ENCODE data around the gene ITGA3. TPM values are rescaled to one million over a fixed set of nuclear protein-coding genes. Genes with fewer than 3 reads are reported as not detected.
"Not testable (repeated sequence)": the region's sequence is repeated elsewhere in the genome, so short reads cannot be mapped to it uniquely, and the experiment has no call there.

ITGA3 gene
- total RNA-seq, 1 experiment from 2014 or later, result 14.7 TPM

DNA sequence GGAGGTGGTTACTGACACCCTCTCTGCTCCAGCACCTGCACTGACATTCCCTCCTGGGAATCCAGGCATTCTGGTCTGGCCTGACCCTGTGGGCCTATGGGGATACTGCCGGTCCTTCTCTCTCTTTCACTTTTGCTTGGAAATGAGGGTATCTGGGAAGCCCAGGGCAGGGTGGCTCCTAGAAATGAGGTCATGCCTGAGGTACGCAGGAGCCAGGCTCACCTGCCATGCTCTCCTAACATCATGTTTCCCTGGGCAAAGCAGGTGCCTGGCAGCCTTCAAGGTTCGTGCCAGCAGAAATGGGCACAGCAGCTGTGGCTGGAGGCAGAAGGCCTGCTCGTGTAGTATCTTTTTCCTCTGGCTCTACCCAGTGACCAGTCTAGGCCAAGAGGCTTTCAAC, 3.3 kb downstream of the ITGA3 start:
- H3K36me3 ChIP-seq (ENCODE audit: control insufficient read depth, insufficient read depth, low read length), result no peaks in the 10 kb centered on the region
- Mint-ChIP-seq H3K4me1 (ENCODE audit: low read depth, unreplicated experiment) (peaks cover 7% of the 10 kb centered on the region), H3K4me3 (ENCODE audit: unreplicated experiment) (no peak overlapping the region), H3K27me3 (ENCODE audit: insufficient read depth, unreplicated experiment) (no peaks in the 10 kb centered on the region), H3K36me3 (ENCODE audit: insufficient read depth, unreplicated experiment) (peaks cover 6% of the 10 kb centered on the region), H3K27ac (ENCODE audit: unreplicated experiment) (no peak overlapping the region), H3K9me3 (ENCODE audit: unreplicated experiment) (no peaks in the 10 kb centered on the region)
- POLR2A ChIA-PET, result no interaction called here
- no peak for DNase-seq
- H3K9me3 ChIP-seq, result no peaks in the 10 kb centered on the region
- H3K27me3 ChIP-seq (replicated peaks; ENCODE audit: control insufficient read depth, insufficient read depth, low read length), result no peaks in the 10 kb centered on the region
- intact Hi-C loops (cut with micrococcal nuclease; ENCODE audit: unreplicated experiment), result no loop called here
- H3K4me1 ChIP-seq, result peaks cover 17% of the 10 kb centered on the region
- no TSS peak for BruUV-seq (replicated peaks)
- TF ChIP-seq, protein P1, sequence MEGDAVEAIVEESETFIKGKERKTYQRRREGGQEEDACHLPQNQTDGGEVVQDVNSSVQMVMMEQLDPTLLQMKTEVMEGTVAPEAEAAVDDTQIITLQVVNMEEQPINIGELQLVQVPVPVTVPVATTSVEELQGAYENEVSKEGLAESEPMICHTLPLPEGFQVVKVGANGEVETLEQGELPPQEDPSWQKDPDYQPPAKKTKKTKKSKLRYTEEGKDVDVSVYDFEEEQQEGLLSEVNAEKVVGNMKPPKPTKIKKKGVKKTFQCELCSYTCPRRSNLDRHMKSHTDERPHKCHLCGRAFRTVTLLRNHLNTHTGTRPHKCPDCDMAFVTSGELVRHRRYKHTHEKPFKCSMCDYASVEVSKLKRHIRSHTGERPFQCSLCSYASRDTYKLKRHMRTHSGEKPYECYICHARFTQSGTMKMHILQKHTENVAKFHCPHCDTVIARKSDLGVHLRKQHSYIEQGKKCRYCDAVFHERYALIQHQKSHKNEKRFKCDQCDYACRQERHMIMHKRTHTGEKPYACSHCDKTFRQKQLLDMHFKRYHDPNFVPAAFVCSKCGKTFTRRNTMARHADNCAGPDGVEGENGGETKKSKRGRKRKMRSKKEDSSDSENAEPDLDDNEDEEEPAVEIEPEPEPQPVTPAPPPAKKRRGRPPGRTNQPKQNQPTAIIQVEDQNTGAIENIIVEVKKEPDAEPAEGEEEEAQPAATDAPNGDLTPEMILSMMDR (IDR thresholded peaks at IDR 0.05; ENCODE audit: insufficient read depth in 1 of 2, low read depth in 1 of 2, low read length in 1 of 2, severe bottlenecking in 1 of 2, unreplicated experiment in 1 of 2), result no peak
- CTCF ChIA-PET, result no interaction called here
- no peak overlapping the region for H3K4me3 ChIP-seq (ENCODE audit: low read depth, low read length)

DNA sequence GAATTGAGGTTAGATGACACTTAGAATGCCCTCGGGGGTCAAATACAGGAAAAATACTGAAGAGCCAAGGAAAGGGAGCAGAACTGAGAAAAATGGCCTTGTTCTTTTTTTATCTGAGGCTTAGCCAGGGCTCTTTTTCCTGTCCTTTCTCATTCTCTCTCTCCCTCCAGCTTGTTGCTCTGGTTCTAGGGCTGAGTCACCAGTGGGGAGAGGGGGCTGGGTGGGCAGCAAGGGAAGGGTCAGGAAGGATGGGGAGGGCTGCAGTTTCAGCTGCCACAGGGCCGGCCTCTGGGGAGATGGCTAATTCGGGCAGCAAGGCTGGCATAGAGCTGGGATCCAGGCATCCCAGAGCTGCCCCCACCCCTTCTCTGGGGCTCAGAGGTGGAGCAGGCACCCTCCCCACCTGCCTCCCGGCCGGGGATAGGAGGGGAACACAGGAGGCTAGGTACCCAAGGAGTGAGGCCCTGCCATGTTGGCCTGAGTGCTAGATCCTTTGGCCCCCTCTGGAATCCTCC, 3.9 kb downstream of the ITGA3 start:
- Histone ChIP-seq H3K27me3 (replicated peaks; ENCODE audit: control insufficient read depth, insufficient read depth, low read length) (no peaks in the 10 kb centered on the region), H3K9me3 (no peaks in the 10 kb centered on the region), H3K4me3 (ENCODE audit: low read depth, low read length) (no peak overlapping the region), H3K4me1 (peaks cover 15% of the 10 kb centered on the region), H3K36me3 (ENCODE audit: control insufficient read depth, insufficient read depth, low read length) (no peaks in the 10 kb centered on the region)
- Mint-ChIP-seq H3K4me1 (ENCODE audit: low read depth, unreplicated experiment) (peaks cover 7% of the 10 kb centered on the region), H3K9me3 (ENCODE audit: unreplicated experiment) (no peaks in the 10 kb centered on the region), H3K4me3 (ENCODE audit: unreplicated experiment) (no peak overlapping the region), H3K36me3 (ENCODE audit: insufficient read depth, unreplicated experiment) (peaks cover 6% of the 10 kb centered on the region), H3K27ac (ENCODE audit: unreplicated experiment) (no peak overlapping the region), H3K27me3 (ENCODE audit: insufficient read depth, unreplicated experiment) (no peaks in the 10 kb centered on the region)
- no peak for DNase-seq
- TF ChIP-seq, protein P1 (IDR thresholded peaks at IDR 0.05; ENCODE audit: insufficient read depth in 1 of 2, low read depth in 1 of 2, low read length in 1 of 2, severe bottlenecking in 1 of 2, unreplicated experiment in 1 of 2), result no peak
- no TSS peak for BruUV-seq (replicated peaks)
- intact Hi-C loops (cut with micrococcal nuclease; ENCODE audit: unreplicated experiment), result no loop called here
- POLR2A ChIA-PET, result no interaction called here
- CTCF ChIA-PET, result no interaction called here

DNA sequence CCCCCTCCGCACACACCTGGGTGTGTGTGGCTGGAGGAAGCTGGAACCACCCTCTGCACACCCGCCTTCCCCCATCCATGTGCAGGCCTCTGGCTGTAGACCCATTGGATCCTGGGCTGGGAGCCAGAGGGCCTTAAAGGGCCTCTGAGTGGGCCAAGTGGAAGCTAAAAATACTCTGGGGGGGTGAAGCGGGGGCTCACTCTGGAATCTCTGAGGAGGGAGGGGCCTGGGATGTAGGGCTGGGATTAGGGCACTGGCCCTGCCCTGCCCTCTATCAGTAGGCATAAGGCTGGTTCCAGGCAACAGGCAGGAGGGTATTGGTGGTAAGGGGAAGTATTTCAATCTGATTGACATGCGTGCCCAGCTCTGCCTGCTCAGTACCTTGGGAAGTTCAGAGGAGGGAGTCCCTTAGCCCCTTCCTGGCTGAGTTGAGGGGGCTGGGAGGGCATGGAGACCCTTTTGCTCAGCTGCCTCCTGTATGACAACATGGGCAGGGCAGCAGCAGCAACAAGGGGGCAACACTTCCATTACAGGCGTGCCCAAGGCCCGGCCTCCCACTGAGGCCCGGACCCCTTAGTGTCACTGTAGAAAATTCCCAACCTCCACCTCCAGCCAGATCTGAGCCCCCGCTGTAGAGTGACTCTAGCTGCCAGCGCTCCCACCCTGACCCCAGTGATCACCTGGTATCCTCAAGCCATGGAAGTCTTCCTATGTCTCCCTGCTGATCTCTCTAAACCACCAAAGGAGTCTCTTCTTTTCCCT, 5.2 kb downstream of the ITGA3 start:
- TF ChIP-seq, protein P1 (IDR thresholded peaks at IDR 0.05; ENCODE audit: insufficient read depth in 1 of 2, low read depth in 1 of 2, low read length in 1 of 2, severe bottlenecking in 1 of 2, unreplicated experiment in 1 of 2), result no peak
- H3K4me1 Mint-ChIP-seq (ENCODE audit: low read depth, unreplicated experiment), result peaks cover 7% of the 10 kb centered on the region
- peaks cover 6% of the 10 kb centered on the region for H3K36me3 Mint-ChIP-seq (ENCODE audit: insufficient read depth, unreplicated experiment)
- no TSS peak for BruUV-seq (replicated peaks)
- ChIA-PET CTCF (no interaction called here), POLR2A (no interaction called here)
- H3K4me3 ChIP-seq (ENCODE audit: low read depth, low read length), result no peak overlapping the region
- H3K27ac Mint-ChIP-seq (ENCODE audit: unreplicated experiment), result no peak overlapping the region
- no peaks in the 10 kb centered on the region for H3K27me3 ChIP-seq (replicated peaks; ENCODE audit: control insufficient read depth, insufficient read depth, low read length)
- no peaks in the 10 kb centered on the region for H3K9me3 Mint-ChIP-seq (ENCODE audit: unreplicated experiment)
- no peaks in the 10 kb centered on the region for H3K36me3 ChIP-seq (ENCODE audit: control insufficient read depth, insufficient read depth, low read length)
- DNase-seq, result no peak
- no peak overlapping the region for H3K4me3 Mint-ChIP-seq (ENCODE audit: unreplicated experiment)
- H3K27me3 Mint-ChIP-seq (ENCODE audit: insufficient read depth, unreplicated experiment), result no peaks in the 10 kb centered on the region
- H3K9me3 ChIP-seq, result no peaks in the 10 kb centered on the region
- intact Hi-C loops (cut with micrococcal nuclease; ENCODE audit: unreplicated experiment), result no loop called here
- peaks cover 15% of the 10 kb centered on the region for H3K4me1 ChIP-seq

DNA sequence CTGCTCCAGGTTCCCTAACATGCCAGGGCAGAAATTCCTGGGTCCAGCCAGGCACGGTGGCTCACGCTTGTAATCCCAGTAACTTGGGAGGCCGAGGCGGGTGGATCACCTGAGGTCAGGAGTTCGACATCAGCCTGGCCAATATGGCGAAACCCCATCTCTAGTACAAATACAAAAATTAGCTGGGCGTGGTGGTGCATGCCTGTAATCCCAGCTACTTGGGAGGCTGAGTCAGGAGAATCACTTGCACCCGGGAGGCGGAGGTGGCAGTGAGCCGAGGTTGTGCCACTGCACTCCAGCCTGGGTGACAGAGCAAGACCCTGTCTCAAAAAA, 5.8 kb downstream of the ITGA3 start:
- H3K4me1 Mint-ChIP-seq (ENCODE audit: low read depth, unreplicated experiment); DNase-seq; H3K9me3 Mint-ChIP-seq (ENCODE audit: unreplicated experiment); H3K4me3 Mint-ChIP-seq (ENCODE audit: unreplicated experiment); H3K4me3 ChIP-seq (ENCODE audit: low read depth, low read length); POLR2A ChIA-PET; H3K27me3 ChIP-seq (replicated peaks; ENCODE audit: control insufficient read depth, insufficient read depth, low read length); H3K36me3 Mint-ChIP-seq (ENCODE audit: insufficient read depth, unreplicated experiment); H3K9me3 ChIP-seq; H3K36me3 ChIP-seq (ENCODE audit: control insufficient read depth, insufficient read depth, low read length); intact Hi-C loops (cut with micrococcal nuclease; ENCODE audit: unreplicated experiment); BruUV-seq (replicated peaks); CTCF ChIA-PET; H3K27ac Mint-ChIP-seq (ENCODE audit: unreplicated experiment); H3K27me3 Mint-ChIP-seq (ENCODE audit: insufficient read depth, unreplicated experiment): not testable (repeated sequence)
- peaks cover 15% of the 10 kb centered on the region for H3K4me1 ChIP-seq

All from Caco-2 (cell line).